DND-41 (cell line): ENCODE results near the gene PLAGL2.

Source experiments
- ATAC-seq: fragments of 200-7000 bp; cut with Tn5 transposase; 3 replicates; pipeline ENCODE4 v1.9.1; 2021; ENCODE audit warnings: low read depth; ENCODE audit not compliant: insufficient read depth
- DNase-seq: peaks from one replicate; pipeline ENCODE4 v3.0.0-alpha.2; 2020
- H2AFZ ChIP-seq: 2 replicates; pipeline ENCODE4 v1.6.0; 2012; ENCODE audit warnings: low read depth, low read length
- H3K27ac ChIP-seq: 2 replicates; pipeline ENCODE4 v1.5.1; 2012; ENCODE audit warnings: low read length, inconsistent platforms
- H3K27me3 ChIP-seq: fragments of 200-600 bp; sonication (generic); 2 replicates; pipeline ENCODE4 v1.6.0; 2012; ENCODE audit warnings: low read length, mild to moderate bottlenecking, inconsistent platforms; ENCODE audit not compliant: insufficient read depth, poor library complexity
- H3K36me3 ChIP-seq: 2 replicates; pipeline ENCODE4 v1.5.1; 2012; ENCODE audit warnings: low read length, inconsistent platforms; ENCODE audit not compliant: insufficient read depth
- H3K4me1 ChIP-seq: 2 replicates; pipeline ENCODE4 v1.5.1; 2012; ENCODE audit warnings: mild to moderate bottlenecking, low read length; ENCODE audit not compliant: insufficient read depth
- H3K4me2 ChIP-seq: 2 replicates; pipeline ENCODE4 v1.6.0; 2012; ENCODE audit warnings: mild to moderate bottlenecking, moderate library complexity, low read length, inconsistent platforms; ENCODE audit not compliant: insufficient read depth
- H3K4me3 ChIP-seq, 2 experiments: fragments of 200-600 bp in 1 of 2; shearing (Covaris generic) in 1 of 2; 2 replicates each; pipeline ENCODE4 v1.5.1; 2012 to 2016; ENCODE audit warnings: inconsistent platforms in 2 of 2, low read length in 2 of 2, mild to moderate bottlenecking in 2 of 2, low read depth in 1 of 2, moderate library complexity in 1 of 2
- H3K79me2 ChIP-seq: 2 replicates; pipeline ENCODE4 v1.6.0; 2012; ENCODE audit warnings: low read length, inconsistent platforms; ENCODE audit not compliant: insufficient read depth
- H3K9ac ChIP-seq: 2 replicates; pipeline ENCODE4 v1.6.0; 2012; ENCODE audit warnings: low read depth, mild to moderate bottlenecking, inconsistent platforms, low read length, moderate library complexity
- H3K9me3 ChIP-seq: 2 replicates; pipeline ENCODE4 v1.5.1; 2012; ENCODE audit warnings: low read length, moderate library complexity, mild to moderate bottlenecking, inconsistent platforms; ENCODE audit not compliant: insufficient read depth, severe bottlenecking
- H4K20me1 ChIP-seq: 2 replicates; pipeline ENCODE4 v1.6.0; 2012; ENCODE audit warnings: low read length; ENCODE audit not compliant: insufficient read depth
- CTCF ChIP-seq: IDR thresholded peaks from 2 replicates; pipeline ENCODE4 v1.5.1; 2012; ENCODE audit warnings: borderline replicate concordance, low read length, moderate library complexity, mild to moderate bottlenecking; ENCODE audit not compliant: poor library complexity, severe bottlenecking; ENCODE audit errors: extremely low read depth
- EZH2 ChIP-seq: IDR thresholded peaks from 3 replicates; pipeline ENCODE4 v1.6.1; 2012; ENCODE audit warnings: borderline replicate concordance, low read depth, mild to moderate bottlenecking, moderate library complexity, low read length, inconsistent platforms; ENCODE audit not compliant: severe bottlenecking

Gene PLAGL2

GRCh38 chr20:32205843-32206759 is 1.4 kb downstream of the PLAGL2 start:
- H3K4me2 ChIP-seq: peak overlapping the region; percentile 85
- peaks cover 96% of the 10 kb centered on the region for H3K79me2 ChIP-seq
- H2AFZ ChIP-seq: no peak overlapping the region
- peaks cover 55% of the 10 kb centered on the region for H4K20me1 ChIP-seq
- ATAC-seq (no peak), DNase-seq (no peak)
- peaks cover 64% of the 10 kb centered on the region for H3K4me1 ChIP-seq
- peaks cover 59% of the 10 kb centered on the region for H3K36me3 ChIP-seq
- H3K9ac ChIP-seq: peak overlapping the region; percentile 94
- no peaks in the 10 kb centered on the region for H3K27me3 ChIP-seq
- H3K9me3 ChIP-seq: no peaks in the 10 kb centered on the region
- H3K27ac ChIP-seq: peak overlapping the region; percentile 72
- no peak for TF ChIP-seq CTCF
- no peak for TF ChIP-seq EZH2
- H3K4me3 ChIP-seq: peak overlapping the region; percentile 97

- peak overlapping the region; percentile 16; the same call in 1 of the 2 replicates for H3K27ac ChIP-seq
- H2AFZ ChIP-seq: no peak overlapping the region
- peaks cover 98% of the 10 kb centered on the region for H3K79me2 ChIP-seq
- peak overlapping the region; percentile 85 for H3K4me2 ChIP-seq
- peaks cover 61% of the 10 kb centered on the region for H3K4me1 ChIP-seq
- H3K27me3 ChIP-seq: no peaks in the 10 kb centered on the region
- ATAC-seq (no peak), DNase-seq (no peak)
- no peak for TF ChIP-seq EZH2
- TF ChIP-seq CTCF: no peak
- no peaks in the 10 kb centered on the region for H3K9me3 ChIP-seq
- peak overlapping the region; percentile 94 for H3K9ac ChIP-seq
- H3K36me3 ChIP-seq: peaks cover 58% of the 10 kb centered on the region
- H3K4me3 ChIP-seq: peak overlapping the region in 1 of 2 experiments; percentile 97; a peak in 1 of 4 replicates
- peaks cover 60% of the 10 kb centered on the region for H4K20me1 ChIP-seq
Measured at GRCh38 chr20:32205110-32205842, 2.3 kb downstream of the PLAGL2 start.

- peaks cover 53% of the 10 kb centered on the region for H3K4me1 ChIP-seq
- H4K20me1 ChIP-seq: peaks cover 66% of the 10 kb centered on the region
- peaks cover 57% of the 10 kb centered on the region for H3K36me3 ChIP-seq
- TF ChIP-seq EZH2 (no peak), CTCF (no peak)
- H3K4me3 ChIP-seq: no peak overlapping the region
- H3K79me2 ChIP-seq: peaks cover 97% of the 10 kb centered on the region
- no peak overlapping the region; the same call in 1 of the 2 replicates for H3K27ac ChIP-seq
- H3K9ac ChIP-seq: peak overlapping the region; percentile 94; the same call in 1 of the 2 replicates
- H3K27me3 ChIP-seq: no peaks in the 10 kb centered on the region
- DNase-seq (no peak), ATAC-seq (no peak)
- H3K4me2 ChIP-seq: peak overlapping the region; percentile 85; the same call in 1 of the 2 replicates
- no peak overlapping the region for H2AFZ ChIP-seq
- no peaks in the 10 kb centered on the region for H3K9me3 ChIP-seq
Measured at GRCh38 chr20:32204205-32205109, 3.1 kb downstream of the PLAGL2 start.
